ENCODE data around the gene ADAMTS9. TPM values are rescaled to one million over a fixed set of nuclear protein-coding genes. Genes with fewer than 3 reads are reported as not detected.

The ADAMTS9 gene
- total RNA-seq, 1 donor from 2014 or later = 74.1 TPM

GRCh38 chr3:64536166-64536565 lies 151.6 kb downstream of the ADAMTS9 start:
- H3K9me3 ChIP-seq = no peaks in the 10 kb centered on the region
- H3K36me3 ChIP-seq = peaks cover 5 to 20% of the 10 kb centered on the region in 2 donors
- H3K27ac ChIP-seq = no peak overlapping the region
- DNase-seq (ENCODE audit: low spot score in 2 of 2) = no peak
- no peak overlapping the region for H3K4me3 ChIP-seq
- peaks cover 4% of the 10 kb centered on the region in 2 donors for H3K4me1 ChIP-seq
- intact Hi-C loops (cut with DNase I) = loop anchor here (10.0 kb wide), 1 partner anchor 879 kb away; no protein-coding TSS in a partner anchor
- TF ChIP-seq CTCF (IDR thresholded peaks at IDR 0.05) = no peak
- no peaks in the 10 kb centered on the region for H3K27me3 ChIP-seq

- H3K36me3 ChIP-seq = peaks cover 0 to 9% of the 10 kb centered on the region in 2 donors
- no peaks in the 10 kb centered on the region for H3K27me3 ChIP-seq
- peak; percentile 36 to 93 for DNase-seq (ENCODE audit: low spot score in 2 of 2)
- peak overlapping the region in 1 of 2 donors; percentile 25 for H3K4me3 ChIP-seq
- intact Hi-C loops (cut with DNase I) = loop anchor here (1.0 to 10.0 kb wide), 5 partner anchors 154 to 1199 kb away; partner anchors contain the start of gene ADAMTS9
- no peaks in the 10 kb centered on the region for H3K9me3 ChIP-seq
- TF ChIP-seq CTCF (IDR thresholded peaks at IDR 0.05) = peak; percentile 73 to 90 (median 82)
- H3K27ac ChIP-seq = peak overlapping the region in 1 of 2 donors; percentile 41
- peaks cover 0 to 10% of the 10 kb centered on the region in 2 donors for H3K4me1 ChIP-seq
Observed at GRCh38 chr3:64533617-64534317, 154.0 kb downstream of the ADAMTS9 start.

GRCh38 chr3:64530434-64531049 lies 157.3 kb downstream of the ADAMTS9 start:
- TF ChIP-seq CTCF (IDR thresholded peaks at IDR 0.05) = peak; percentile 62 to 73 (median 68)
- Histone ChIP-seq H3K36me3 (peaks cover 0 to 8% of the 10 kb centered on the region in 2 donors), H3K27me3 (no peaks in the 10 kb centered on the region), H3K9me3 (no peaks in the 10 kb centered on the region), H3K4me1 (peaks cover 0 to 10% of the 10 kb centered on the region in 2 donors), H3K4me3 (no peak overlapping the region), H3K27ac (peak overlapping the region in 1 of 2 donors; percentile 38)
- intact Hi-C loops (cut with DNase I) = loop anchor here (5.0 to 10.0 kb wide), 4 partner anchors 157 to 1202 kb away; partner anchors contain the start of gene ADAMTS9
- DNase-seq (ENCODE audit: low spot score in 2 of 2) = peak in 1 of 2 donors; percentile 88

GRCh38 chr3:64523324-64523723 lies 164.5 kb downstream of the ADAMTS9 start:
- no peak for DNase-seq (ENCODE audit: low spot score in 2 of 2)
- H3K36me3 ChIP-seq = peaks cover 6 to 48% of the 10 kb centered on the region in 2 donors
- no peak overlapping the region for H3K4me3 ChIP-seq
- H3K4me1 ChIP-seq = no peaks in the 10 kb centered on the region
- no peak overlapping the region for H3K27ac ChIP-seq
- no peaks in the 10 kb centered on the region for H3K9me3 ChIP-seq
- H3K27me3 ChIP-seq = no peaks in the 10 kb centered on the region
- intact Hi-C loops (cut with DNase I) = no loop called here
- TF ChIP-seq CTCF (IDR thresholded peaks at IDR 0.05) = no peak

- H3K36me3 ChIP-seq = peaks cover 10 to 67% of the 10 kb centered on the region in 2 donors
- DNase-seq (ENCODE audit: low spot score in 2 of 2) = no peak
Observed at GRCh38 chr3:64520334-64520733, 167.5 kb downstream of the ADAMTS9 start.

More at GRCh38 chr3:64520334-64520733, 167.5 kb downstream of the ADAMTS9 start:
- Histone ChIP-seq H3K27ac (no peak overlapping the region), H3K4me1 (no peaks in the 10 kb centered on the region), H3K9me3 (no peaks in the 10 kb centered on the region), H3K27me3 (no peaks in the 10 kb centered on the region), H3K4me3 (no peak overlapping the region)
- intact Hi-C loops (cut with DNase I) = no loop called here
- no peak for TF ChIP-seq CTCF (IDR thresholded peaks at IDR 0.05)

Measured in ascending aorta (tissue), 2 donors.